ENCODE measurements around the gene TERF2IP. TPM values are rescaled to one million over a fixed set of nuclear protein-coding genes. Genes with fewer than 3 reads are reported as not detected.

Gene TERF2IP
- total RNA-seq, 2 experiments from 2014 or later, result 92.7 to 96.2 TPM

DNA sequence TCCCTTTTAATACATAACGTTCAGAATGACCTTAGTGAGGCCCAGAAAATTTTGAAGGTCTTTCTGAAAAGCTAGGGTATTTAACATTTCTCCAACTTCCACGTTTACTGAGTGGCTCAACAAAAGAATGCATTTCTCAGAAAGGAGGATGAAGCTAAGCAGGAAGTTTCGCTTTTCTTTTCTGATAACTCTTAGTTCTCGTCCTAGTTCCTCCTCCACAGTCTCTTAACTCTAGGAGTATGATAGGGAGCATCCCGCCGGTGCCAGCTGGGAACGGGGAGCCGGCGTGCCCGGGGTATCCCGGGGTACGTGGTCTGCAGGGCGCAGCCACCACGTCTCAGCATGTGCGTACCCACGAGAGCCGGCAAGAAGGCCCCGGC, 471 bp upstream of the TERF2IP start:
- H3K4me1 Mint-ChIP-seq, result peaks cover 64% of the 10 kb centered on the region
- no peak for DNase-seq
- no peaks in the 10 kb centered on the region for H3K27me3 Mint-ChIP-seq
- POLR2A ChIA-PET, result interaction anchor here (0.7 to 8.6 kb wide), 28 partner anchors 10 to 1544 kb away, joined by 3 to 184 read pairs (median 6); partner anchors contain the start of genes ADAT1, CFDP1, GABARAPL2 and MON1B
- CTCF ChIA-PET, result interaction anchor here (1.0 to 3.7 kb wide), 9 partner anchors 25 to 448 kb away, joined by 3 to 30 read pairs (median 5); partner anchors contain the start of genes ADAT1, GABARAPL2, TMEM170A and TMEM231
- H3K36me3 Mint-ChIP-seq (ENCODE audit: low read depth), result peaks cover 67% of the 10 kb centered on the region
- peak overlapping the region; percentile 95 for H3K4me3 Mint-ChIP-seq
- no peaks in the 10 kb centered on the region for H3K9me3 Mint-ChIP-seq
- H3K27ac Mint-ChIP-seq, result peak overlapping the region; percentile 99

DNA sequence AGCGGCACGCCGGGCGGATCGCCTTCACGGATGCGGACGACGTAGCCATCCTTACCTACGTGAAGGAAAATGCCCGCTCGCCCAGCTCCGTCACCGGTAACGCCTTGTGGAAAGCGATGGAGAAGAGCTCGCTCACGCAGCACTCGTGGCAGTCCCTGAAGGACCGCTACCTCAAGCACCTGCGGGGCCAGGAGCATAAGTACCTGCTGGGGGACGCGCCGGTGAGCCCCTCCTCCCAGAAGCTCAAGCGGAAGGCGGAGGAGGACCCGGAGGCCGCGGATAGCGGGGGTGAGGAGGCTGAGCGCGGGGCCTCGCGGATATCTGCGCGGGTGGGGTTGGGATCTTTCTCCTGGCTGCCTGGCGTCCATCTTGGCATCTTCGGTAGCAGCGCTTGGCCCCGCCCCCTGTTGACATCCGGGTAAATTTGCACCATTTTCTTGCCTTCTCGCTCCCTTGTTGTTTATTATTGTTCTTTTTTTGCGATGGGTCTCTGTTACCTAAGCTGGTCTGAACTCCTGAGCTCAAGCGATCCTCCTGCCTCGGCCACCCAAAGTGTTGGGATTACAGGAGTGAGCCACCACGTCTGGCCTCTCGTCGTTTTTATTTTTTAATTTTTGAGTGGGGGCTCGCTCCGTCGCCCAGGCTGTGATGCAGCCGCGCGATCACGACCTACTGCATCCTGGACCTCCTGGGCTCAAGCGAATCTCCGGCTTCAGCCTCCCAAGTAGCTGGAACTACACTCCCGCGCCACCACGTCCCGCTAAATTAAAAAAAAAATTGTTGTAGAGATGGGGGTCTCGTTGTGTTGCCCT, 898 bp downstream of the TERF2IP start:
- Mint-ChIP-seq H3K4me1 (peaks cover 70% of the 10 kb centered on the region), H3K27ac (peak overlapping the region; percentile 99), H3K36me3 (ENCODE audit: low read depth) (peaks cover 63% of the 10 kb centered on the region), H3K4me3 (peak overlapping the region; percentile 95), H3K27me3 (no peaks in the 10 kb centered on the region), H3K9me3 (no peaks in the 10 kb centered on the region)
- CTCF ChIA-PET, result interaction anchor here (0.6 to 3.7 kb wide), 9 partner anchors 27 to 449 kb away, joined by 3 to 30 read pairs (median 5); partner anchors contain the start of genes ADAT1, TMEM170A and TMEM231
- POLR2A ChIA-PET, result interaction anchor here (0.7 to 8.6 kb wide), 30 partner anchors 10 to 1542 kb away, joined by 3 to 184 read pairs (median 6); partner anchors contain the start of genes ADAT1, CFDP1, GABARAPL2 and MON1B
- peak; percentile 88 for DNase-seq

DNA sequence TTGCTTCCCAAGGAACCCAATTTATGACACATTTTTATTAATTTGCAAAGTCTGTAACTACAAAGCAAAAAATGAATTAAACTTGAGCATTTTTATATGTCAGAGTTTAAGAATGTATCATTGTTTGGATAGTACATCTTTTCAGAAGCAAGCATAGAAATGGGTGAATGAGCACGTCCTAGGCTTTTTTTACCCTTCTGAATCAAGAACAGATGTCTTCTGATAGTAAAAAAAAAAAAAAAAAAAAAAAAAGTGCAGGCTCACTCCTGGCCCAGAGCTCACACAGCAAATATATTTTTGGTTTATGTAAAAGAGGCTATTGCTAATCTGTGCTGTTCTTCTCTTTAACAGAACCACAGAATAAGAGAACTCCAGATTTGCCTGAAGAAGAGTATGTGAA, 6.3 kb downstream of the TERF2IP start:
- ChIA-PET POLR2A (no interaction called here), CTCF (no interaction called here)
- Mint-ChIP-seq H3K27ac (peak overlapping the region; percentile 52), H3K4me1 (peaks cover 41% of the 10 kb centered on the region), H3K9me3 (no peaks in the 10 kb centered on the region), H3K4me3 (no peak overlapping the region), H3K27me3 (no peaks in the 10 kb centered on the region), H3K36me3 (ENCODE audit: low read depth) (peaks cover 72% of the 10 kb centered on the region)
- DNase-seq, result no peak

DNA sequence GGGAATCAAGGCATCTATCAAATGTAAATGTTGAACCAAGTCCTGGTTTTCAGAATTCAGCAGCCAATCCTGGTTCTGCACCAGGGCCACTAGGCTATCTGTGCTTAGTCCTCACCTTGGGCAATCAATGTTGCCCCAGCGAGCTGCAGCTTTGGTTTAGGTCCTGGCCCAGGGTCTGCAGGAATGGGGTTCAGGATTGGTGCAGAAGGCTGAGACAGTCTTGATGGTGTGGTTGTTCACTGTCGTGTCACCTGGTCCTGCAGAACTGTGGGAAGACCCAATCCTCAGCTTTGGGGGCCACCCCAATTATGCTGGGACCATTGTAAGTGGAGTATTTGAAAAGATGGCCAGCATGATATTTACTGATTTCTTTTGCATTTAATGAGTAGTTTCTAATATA, 10.6 kb downstream of the TERF2IP start:
- Mint-ChIP-seq H3K4me1 (peaks cover 13% of the 10 kb centered on the region), H3K27me3 (no peaks in the 10 kb centered on the region), H3K36me3 (ENCODE audit: low read depth) (peaks cover 68% of the 10 kb centered on the region), H3K9me3 (no peaks in the 10 kb centered on the region), H3K4me3 (no peak overlapping the region), H3K27ac (no peak overlapping the region)
- CTCF ChIA-PET, result no interaction called here
- POLR2A ChIA-PET, result interaction anchor here (5.9 kb wide), 1 partner anchor 10 kb away, joined by 32 read pairs; the partner anchor contains the start of genes KARS1 and TERF2IP
- DNase-seq, result no peak

DNA sequence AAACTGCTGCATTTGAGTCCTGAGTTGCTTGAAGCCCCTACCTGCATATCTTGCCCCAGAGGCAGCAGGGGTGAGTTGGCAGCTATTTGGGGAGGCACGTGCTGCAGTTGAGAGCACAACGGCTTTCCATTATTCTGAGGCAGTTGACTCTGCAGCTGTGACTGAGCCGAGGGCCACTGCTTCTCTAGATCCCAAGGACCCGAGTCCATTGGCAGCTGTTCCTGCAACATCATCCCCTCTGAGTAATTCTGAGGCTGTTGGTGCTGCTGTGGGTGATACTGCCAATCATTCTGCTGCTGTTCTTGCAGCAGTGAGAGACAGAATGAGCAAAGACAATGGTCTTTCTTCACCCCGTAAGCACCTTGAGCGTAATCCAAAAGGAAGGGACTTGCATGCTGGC, 12.7 kb downstream of the TERF2IP start:
- no peak overlapping the region for H3K27ac Mint-ChIP-seq
- H3K36me3 Mint-ChIP-seq (ENCODE audit: low read depth), result peaks cover 54% of the 10 kb centered on the region
- ChIA-PET CTCF (interaction anchor here (0.7 to 1.1 kb wide), 2 partner anchors 53 to 104 kb away, joined by 4 to 5 read pairs; no protein-coding TSS in a partner anchor), POLR2A (interaction anchor here (0.6 to 5.9 kb wide), 2 partner anchors 12 to 35 kb away, joined by 3 to 32 read pairs; partner anchors contain the start of genes KARS1 and TERF2IP)
- H3K4me3 Mint-ChIP-seq, result no peak overlapping the region
- H3K4me1 Mint-ChIP-seq, result peaks cover 3% of the 10 kb centered on the region
- H3K27me3 Mint-ChIP-seq, result no peaks in the 10 kb centered on the region
- H3K9me3 Mint-ChIP-seq, result no peaks in the 10 kb centered on the region
- no peak for DNase-seq

DNA sequence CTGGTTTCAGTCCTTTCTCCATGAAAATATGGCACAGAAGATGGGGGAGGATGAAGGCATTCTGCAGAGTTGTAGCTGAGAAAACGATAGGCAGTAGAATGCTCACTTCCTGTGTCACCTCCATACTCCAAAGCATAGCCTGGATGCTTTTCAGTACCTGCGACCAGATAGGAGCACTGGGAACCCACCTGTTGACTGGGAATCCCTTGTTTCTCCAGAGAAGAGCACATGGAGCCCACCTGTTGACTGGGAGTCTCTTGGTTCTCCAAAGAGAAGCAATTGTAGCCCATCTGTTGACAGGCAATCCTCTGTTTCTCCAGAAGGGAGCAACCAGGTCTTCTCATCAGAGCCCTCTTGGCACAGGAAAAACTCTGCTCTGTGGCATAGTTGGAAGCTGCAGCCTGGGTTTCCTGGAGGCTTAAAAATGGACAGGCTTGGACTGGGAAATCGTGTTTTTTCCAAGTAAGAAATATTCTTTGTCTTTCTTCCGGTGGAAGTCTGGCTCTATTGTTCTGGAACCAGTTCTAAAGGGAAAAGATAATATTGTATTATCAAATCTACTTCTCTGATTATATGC, 13.2 kb downstream of the TERF2IP start:
- Mint-ChIP-seq H3K27me3 (no peaks in the 10 kb centered on the region), H3K4me1 (peaks cover 3% of the 10 kb centered on the region), H3K9me3 (no peaks in the 10 kb centered on the region), H3K4me3 (no peak overlapping the region), H3K36me3 (ENCODE audit: low read depth) (peaks cover 49% of the 10 kb centered on the region), H3K27ac (no peak overlapping the region)
- POLR2A ChIA-PET, result interaction anchor here (5.9 kb wide), 1 partner anchor 12 kb away, joined by 32 read pairs; the partner anchor contains the start of genes KARS1 and TERF2IP
- CTCF ChIA-PET, result no interaction called here
- DNase-seq, result no peak

DNA sequence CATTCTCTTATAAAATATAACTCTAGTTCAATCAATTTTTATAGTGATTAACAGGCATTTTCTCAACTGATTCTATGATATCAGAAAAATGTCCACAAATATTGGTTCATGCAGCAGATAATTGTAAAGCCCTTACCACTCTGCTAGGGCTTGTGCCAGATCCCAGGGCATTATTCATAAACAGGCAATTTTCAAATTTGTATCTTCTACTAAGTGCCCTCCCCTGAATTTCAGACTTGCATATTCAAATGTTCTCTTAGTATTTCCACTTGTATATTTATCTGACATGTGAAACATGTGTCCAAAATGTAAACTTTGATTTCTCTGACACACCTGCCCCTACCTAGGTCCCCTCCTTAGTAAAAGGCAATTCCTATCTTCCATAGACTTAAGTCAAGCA, 19.9 kb downstream of the TERF2IP start:
- H3K36me3 Mint-ChIP-seq (ENCODE audit: low read depth), result peaks cover 3% of the 10 kb centered on the region
- H3K4me3 Mint-ChIP-seq, result no peak overlapping the region
- CTCF ChIA-PET, result no interaction called here
- DNase-seq, result no peak
- POLR2A ChIA-PET, result no interaction called here
- no peaks in the 10 kb centered on the region for H3K4me1 Mint-ChIP-seq
- H3K27me3 Mint-ChIP-seq, result no peaks in the 10 kb centered on the region
- no peaks in the 10 kb centered on the region for H3K9me3 Mint-ChIP-seq
- no peak overlapping the region for H3K27ac Mint-ChIP-seq

DNA sequence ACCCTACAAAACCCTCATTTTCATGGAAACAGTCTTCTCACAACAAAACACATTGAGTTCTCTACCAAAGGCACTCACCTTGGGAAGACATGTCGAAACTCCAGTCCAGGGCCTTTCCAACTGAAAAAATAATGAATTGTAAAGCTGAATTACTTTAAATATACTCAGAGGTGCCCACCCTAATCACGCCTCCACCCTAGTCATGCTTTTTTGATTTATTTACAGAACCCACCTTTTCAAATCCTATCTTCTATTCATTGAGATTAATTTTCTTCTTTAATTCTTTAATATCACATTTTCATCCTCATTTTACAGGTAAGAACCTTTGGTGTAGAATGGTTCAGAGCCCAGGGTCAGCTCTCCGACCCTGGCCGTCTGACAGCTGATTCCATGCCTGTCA, 29.3 kb downstream of the TERF2IP start, which contains the start of gene CPHXL2:
Gene CPHXL2 (minus strand): TSS at position 101 of the 400 bp plus-strand sequence. CDS start 10 bp downstream, at position 91.
- Mint-ChIP-seq H3K4me3 (no peak within 1 kb of the TSS), H3K9me3 (no peaks in the 10 kb centered on the region), H3K27me3 (no peaks in the 10 kb centered on the region), H3K27ac (no peak within 1 kb of the TSS), H3K4me1 (no peaks in the 10 kb centered on the region), H3K36me3 (ENCODE audit: low read depth) (no peaks in the 10 kb centered on the region)
- POLR2A ChIA-PET, result no interaction called here
- CTCF ChIA-PET, result no interaction called here
- no peak for DNase-seq

DNA sequence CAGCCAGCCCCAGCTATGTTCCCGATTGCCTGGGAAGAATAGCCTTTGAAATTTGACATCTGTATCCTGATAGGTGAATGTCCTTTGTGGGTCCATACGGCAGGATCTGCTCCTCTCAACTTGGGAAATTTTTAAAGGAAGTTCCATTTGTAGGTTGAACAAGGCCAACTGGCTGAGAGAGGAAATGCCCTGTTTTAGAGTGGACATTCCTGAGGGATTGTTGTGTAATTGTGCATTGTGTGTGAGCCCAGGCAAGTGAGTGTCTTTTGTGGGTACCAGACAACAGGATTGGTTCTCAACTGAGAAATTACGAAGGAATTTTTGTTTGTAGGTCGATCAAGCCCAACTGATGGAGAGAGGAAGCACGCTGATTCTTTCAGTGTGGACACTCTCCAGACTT, 31.8 kb downstream of the TERF2IP start:
- CTCF ChIA-PET, result no interaction called here
- H3K4me3 Mint-ChIP-seq, result no peak overlapping the region
- no peak overlapping the region for H3K27ac Mint-ChIP-seq
- H3K36me3 Mint-ChIP-seq (ENCODE audit: low read depth), result no peaks in the 10 kb centered on the region
- POLR2A ChIA-PET, result no interaction called here
- H3K4me1 Mint-ChIP-seq, result no peaks in the 10 kb centered on the region
- DNase-seq, result no peak
- no peaks in the 10 kb centered on the region for H3K27me3 Mint-ChIP-seq
- H3K9me3 Mint-ChIP-seq, result peaks cover 2% of the 10 kb centered on the region

DNA sequence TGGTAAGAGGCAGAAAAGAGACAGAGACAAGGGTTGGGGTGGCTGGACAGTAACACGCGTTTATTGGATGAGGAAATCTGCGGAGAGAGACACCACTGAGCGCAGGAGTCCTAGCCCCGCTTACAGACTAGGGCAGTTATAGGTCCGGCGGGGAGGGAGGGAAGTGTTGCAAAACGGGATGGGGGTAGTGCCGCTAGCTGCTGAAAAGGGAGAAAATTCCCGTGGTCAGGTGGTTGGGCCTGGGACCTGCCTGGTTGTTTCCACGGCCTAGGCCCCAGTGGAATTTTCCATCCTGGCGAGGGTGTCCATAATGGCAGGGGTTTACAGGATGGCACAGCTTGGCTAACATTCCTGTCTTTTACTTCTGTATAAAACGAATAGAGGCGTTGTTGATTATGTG, 34.7 kb downstream of the TERF2IP start:
- CTCF ChIA-PET, result no interaction called here
- Mint-ChIP-seq H3K4me1 (no peaks in the 10 kb centered on the region), H3K9me3 (peaks cover 5% of the 10 kb centered on the region), H3K27me3 (no peaks in the 10 kb centered on the region), H3K27ac (no peak overlapping the region), H3K4me3 (no peak overlapping the region), H3K36me3 (ENCODE audit: low read depth) (no peaks in the 10 kb centered on the region)
- POLR2A ChIA-PET, result no interaction called here
- no peak for DNase-seq

DNA sequence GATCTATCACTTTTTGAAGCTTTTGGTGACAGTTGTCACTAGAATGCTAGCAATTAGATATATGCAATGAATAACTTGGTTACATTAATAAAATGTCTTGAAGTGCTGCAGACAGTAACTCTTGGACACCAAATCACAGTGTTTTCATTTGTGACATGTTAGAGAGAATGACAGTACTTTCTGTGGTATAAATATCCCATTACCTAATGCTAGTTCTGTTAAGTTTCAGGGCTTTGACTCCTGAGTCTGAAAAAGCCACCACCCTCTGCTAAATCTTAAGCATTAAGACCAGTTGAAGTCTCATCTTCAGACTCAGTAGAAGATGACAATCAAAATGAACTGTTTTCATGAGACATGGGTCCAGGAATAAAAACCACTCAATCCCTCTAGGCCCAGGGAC, 39.8 kb downstream of the TERF2IP start:
- Mint-ChIP-seq H3K27ac (no peak overlapping the region), H3K36me3 (ENCODE audit: low read depth) (peaks cover 3% of the 10 kb centered on the region), H3K4me1 (no peaks in the 10 kb centered on the region), H3K27me3 (no peaks in the 10 kb centered on the region), H3K4me3 (no peak overlapping the region), H3K9me3 (peaks cover 9% of the 10 kb centered on the region)
- DNase-seq, result no peak
- ChIA-PET CTCF (no interaction called here), POLR2A (no interaction called here)

DNA sequence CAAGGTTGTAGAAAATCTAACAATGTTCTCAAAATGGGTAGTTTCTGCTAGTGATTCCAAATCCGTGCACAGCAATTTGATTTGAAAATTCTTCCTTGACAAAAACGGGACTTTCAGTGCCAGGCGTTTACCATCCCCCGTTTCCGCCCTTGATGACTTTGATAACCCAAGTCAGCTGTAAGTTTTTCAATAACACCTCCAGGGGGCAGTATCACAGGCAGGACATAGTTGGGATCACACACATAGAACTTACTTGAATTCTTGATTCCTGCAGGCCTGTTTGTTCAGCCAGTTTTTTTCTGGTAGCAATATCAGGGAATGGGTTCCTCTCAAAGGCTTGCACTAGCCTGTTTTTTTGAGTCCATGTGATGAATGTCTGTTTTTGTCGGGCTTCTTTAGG, 48.1 kb downstream of the TERF2IP start:
- no peaks in the 10 kb centered on the region for H3K4me1 Mint-ChIP-seq
- no peaks in the 10 kb centered on the region for H3K36me3 Mint-ChIP-seq (ENCODE audit: low read depth)
- ChIA-PET POLR2A (no interaction called here), CTCF (no interaction called here)
- H3K9me3 Mint-ChIP-seq, result no peaks in the 10 kb centered on the region
- H3K27ac Mint-ChIP-seq, result no peak overlapping the region
- no peaks in the 10 kb centered on the region for H3K27me3 Mint-ChIP-seq
- no peak for DNase-seq
- H3K4me3 Mint-ChIP-seq, result no peak overlapping the region

DNA sequence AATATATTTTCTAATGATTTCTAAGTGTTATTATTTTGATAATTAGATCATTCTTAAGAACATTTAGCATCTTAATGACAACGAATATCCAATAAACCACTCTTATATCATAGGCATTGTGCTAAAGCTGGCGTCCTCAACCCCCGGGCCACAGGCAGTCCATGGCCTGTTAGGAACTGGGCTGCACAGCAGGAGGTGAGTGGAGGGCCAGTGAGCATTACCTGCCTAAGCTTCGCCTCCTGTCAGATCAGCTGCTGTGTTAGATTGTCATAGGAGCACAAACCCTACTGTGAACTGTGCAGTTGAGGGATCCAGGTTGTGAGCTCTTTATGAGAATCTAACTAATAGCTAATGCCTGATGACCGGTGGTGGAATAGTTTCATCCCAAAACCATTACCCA, 50.0 kb downstream of the TERF2IP start:
- DNase-seq, result no peak
- Mint-ChIP-seq H3K4me3 (no peak overlapping the region), H3K36me3 (ENCODE audit: low read depth) (no peaks in the 10 kb centered on the region), H3K27me3 (no peaks in the 10 kb centered on the region), H3K9me3 (no peaks in the 10 kb centered on the region), H3K27ac (no peak overlapping the region), H3K4me1 (no peaks in the 10 kb centered on the region)
- ChIA-PET POLR2A (no interaction called here), CTCF (no interaction called here)
